Renal cortical epithelial cell (primary cell): ENCODE results near the gene OR8S1. TPM values are rescaled to one million over a fixed set of nuclear protein-coding genes. Genes with fewer than 3 reads are reported as not detected.

ENCODE experiments used
- DNase-seq: peaks from one replicate; pipeline ENCODE4 v3.0.0-alpha.2; 2011; ENCODE audit warnings: low read depth
- total RNA-seq: library from RNA; depleted of rRNA; stranded (reverse); fragments of >200 nt; gene quantifications from 2 replicates; pipeline ENCODE4 v1.2.3, GENCODE V29; 2014

The OR8S1 gene
- total RNA-seq, 1 donor from 2014 or later = not detected

DNA sequence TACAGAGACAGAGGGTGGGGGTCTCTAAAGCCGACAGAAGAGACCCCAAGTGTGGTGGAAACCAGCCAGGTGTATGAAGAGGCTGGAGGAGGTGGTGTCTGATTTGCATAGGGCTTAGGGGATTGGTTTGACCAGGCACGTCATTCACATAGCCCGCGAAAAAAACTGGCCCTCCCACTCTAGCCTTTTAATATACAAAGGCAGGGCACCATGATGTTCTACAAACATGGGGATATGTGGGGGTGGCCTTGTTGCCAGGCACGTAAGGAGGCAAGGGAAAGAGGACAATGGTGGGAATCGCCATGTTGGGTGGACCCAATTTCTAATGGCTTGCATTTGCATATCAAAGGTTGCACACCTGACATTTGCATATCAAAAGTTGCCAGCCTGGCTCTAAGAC is 31.2 kb downstream of the OR8S1 start:
- DNase-seq = no peak

GRCh38 chr12:48557919-48558318 is 32.5 kb downstream of the OR8S1 start:
- no peak for DNase-seq

DNA sequence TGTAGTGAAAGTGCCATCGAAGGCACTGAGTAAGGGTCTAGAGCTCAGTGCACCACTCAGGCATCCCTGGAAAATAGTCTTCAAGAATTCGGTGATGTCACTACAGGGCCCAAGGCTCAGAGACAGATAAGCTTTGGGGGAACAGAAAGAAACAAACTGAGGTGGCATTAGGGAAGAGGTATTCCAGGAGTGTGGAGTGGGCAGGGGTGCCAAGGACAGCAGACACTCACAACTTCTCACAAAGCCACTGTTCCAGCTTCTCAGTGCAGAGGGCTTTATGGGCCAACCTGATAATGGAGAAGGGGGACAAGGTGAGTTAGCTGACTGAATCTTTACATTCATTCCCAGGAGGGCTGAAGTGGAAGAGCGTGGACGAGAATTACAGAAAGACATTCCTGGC is 42.3 kb downstream of the OR8S1 start:
- no peak for DNase-seq

- no peak for DNase-seq
Measured at GRCh38 chr12:48569946-48570345, 44.5 kb downstream of the OR8S1 start, which contains the start of gene LALBA. LALBA (minus strand) TSS chr12:48570046; CDS start chr12:48570020, 26 bp downstream.

- DNase-seq = no peak
Measured at GRCh38 chr12:48572326-48572725, 46.9 kb downstream of the OR8S1 start.

Other genes with a start within 250 kb of the OR8S1 start
- gene ZNF641, start 174.7 kb upstream of the OR8S1 start, total RNA-seq = 11.1 and 14.3 TPM in 2 replicates
- gene ANP32D, start 53.1 kb upstream of the OR8S1 start, total RNA-seq = not detected in 2 replicates
- not detected in 2 replicates for gene C12orf54, start 43.1 kb upstream of the OR8S1 start, total RNA-seq
- gene LALBA, start 44.4 kb downstream of the OR8S1 start, total RNA-seq = not detected in 2 replicates
- gene KANSL2, start 156.6 kb downstream of the OR8S1 start, total RNA-seq = 61.7 and 69.8 TPM in 2 replicates
- 22.6 and 36.4 TPM in 2 replicates for gene CCNT1, start 191.1 kb downstream of the OR8S1 start, total RNA-seq